ENCODE measurements around the gene DRC1.
A peak's percentile ranks its signal among the peaks of the same experiment; 100 is the strongest.

The DRC1 gene

GRCh38 chr2:26493566-26493965, 91.8 kb downstream of the DRC1 start:
- DNase-seq (ENCODE audit: low spot score), result no peak

- DNase-seq (ENCODE audit: low spot score), result no peak
Measured at GRCh38 chr2:26494199-26494598, 92.5 kb downstream of the DRC1 start.

GRCh38 chr2:26494891-26495290, 93.2 kb downstream of the DRC1 start:
- DNase-seq (ENCODE audit: low spot score), result no peak

GRCh38 chr2:26495705-26496297, 94.1 kb downstream of the DRC1 start:
- no peak for DNase-seq (ENCODE audit: low spot score)

GRCh38 chr2:26500406-26500805, 98.7 kb downstream of the DRC1 start:
- no peak for DNase-seq (ENCODE audit: low spot score)

- peak; percentile 72 for DNase-seq (ENCODE audit: low spot score)
Measured at GRCh38 chr2:26503231-26503880, 101.6 kb downstream of the DRC1 start.

- DNase-seq (ENCODE audit: low spot score), result no peak
Measured at GRCh38 chr2:26504002-26504401, 102.3 kb downstream of the DRC1 start.

GRCh38 chr2:26506279-26506678, 104.6 kb downstream of the DRC1 start:
- DNase-seq (ENCODE audit: low spot score), result no peak

Data from CD4-positive, alpha-beta T cell treated with Interleukin-15 for 4 hours (primary cell).